K562 (cell line): ENCODE measurements around the gene SPRYD7. TPM values are rescaled to one million over a fixed set of nuclear protein-coding genes. Genes with fewer than 3 reads are reported as not detected.

Source experiments
- ATAC-seq: fragments of 200-7000 bp; cut with Tn5 transposase; 3 replicates; pipeline ENCODE4 v1.9.1; 2020; ENCODE audit warnings: moderate library complexity
- BruUV-seq: library from RNA; stranded (reverse); fragments of 400-500 nt; replicated peaks from 2 replicates; lab custom pipeline; 2021; lab: Mats Ljungman, UMichigan
- CTCF ChIA-PET: fragments of 300-600 bp; formaldehyde crosslinking; extraction: SDS; loops from one replicate; lab custom pipeline; 2021; ENCODE audit warnings: low intra/inter-chr PET ratio; lab: Yijun Ruan, JAX
- POLR2A ChIA-PET: fragments of 300-600, 350-650 bp; sonication (Branson Sonifier 250); formaldehyde crosslinking; extraction: SDS; loops from one replicate; lab custom pipeline; 2021; ENCODE audit warnings: antibody characterized with exemption, inconsistent platforms; lab: Yijun Ruan, JAX
- DNase-seq, 4 experiments: peaks; one replicate each; pipeline versions ENCODE4 v3.0.0 to v3.0.0-alpha.2; 2011 to 2018; ENCODE audit warnings: low spot score in 3 of 4, mixed read lengths in 3 of 4; ENCODE audit errors: extremely low read depth in 1 of 4
- FAIRE-seq: peaks from 2 replicates; lab custom pipeline; 2011; peaks lifted over from hg19 to GRCh38; lab: Jason Lieb, UNC
- H2AFZ ChIP-seq: 2 replicates; pipeline ENCODE4 v1.6.0; 2011; ENCODE audit warnings: low read depth, low read length, control low read depth, inconsistent platforms
- H3K27ac ChIP-seq: fragments of 200-600 bp; 3 replicates; pipeline ENCODE4 v1.8.0; 2011; ENCODE audit warnings: low read depth, mild to moderate bottlenecking, control low read depth, inconsistent platforms, low read length, moderate library complexity, mixed read lengths; ENCODE audit errors: extremely low read depth
- H3K27me3 ChIP-seq, 2 experiments: fragments of 300-600 bp in 1 of 2; 2 replicates in 1 of 2; 3 replicates in 1 of 2; pipeline versions ENCODE4 v1.6.0 to v1.8.0; 2011; ENCODE audit warnings: inconsistent platforms in 2 of 2, low read length in 2 of 2, mild to moderate bottlenecking in 1 of 2, mixed read lengths in 1 of 2, moderate library complexity in 1 of 2; ENCODE audit not compliant: control insufficient read depth in 2 of 2, insufficient read depth in 2 of 2
- H3K36me3 ChIP-seq: fragments of 300-600 bp; 3 replicates; pipeline ENCODE4 v1.8.0; 2011; ENCODE audit warnings: mild to moderate bottlenecking, low read length, inconsistent platforms; ENCODE audit not compliant: control insufficient read depth, insufficient read depth
- H3K4me1 ChIP-seq, 2 experiments: fragments of 200-600 bp in 1 of 2; replicated peaks in 1 of 2; 2 replicates in 1 of 2; 3 replicates in 1 of 2; pipeline versions ENCODE4 v1.5.1 to v1.8.0; 2011; ENCODE audit warnings: inconsistent platforms in 2 of 2, low read length in 2 of 2, mild to moderate bottlenecking in 1 of 2, mixed read lengths in 1 of 2, moderate library complexity in 1 of 2; ENCODE audit not compliant: control insufficient read depth in 2 of 2, insufficient read depth in 2 of 2
- H3K4me2 ChIP-seq: 2 replicates; pipeline ENCODE4 v1.6.1; 2011; ENCODE audit warnings: low read length, control low read depth, inconsistent platforms, mixed read lengths; ENCODE audit not compliant: insufficient read depth
- H3K4me3 ChIP-seq: fragments of 200-600 bp; sonication (generic), shearing (Covaris generic); 2 replicates; pipeline ENCODE4 v1.5.1; 2016; ENCODE audit warnings: control low read depth, inconsistent platforms
- H3K79me2 ChIP-seq: fragments of 200-600 bp; 3 replicates; pipeline ENCODE4 v1.8.0; 2011; ENCODE audit warnings: low read length, inconsistent platforms; ENCODE audit not compliant: control insufficient read depth, insufficient read depth
- H3K9ac ChIP-seq, 2 experiments: 2 replicates each; pipeline versions ENCODE4 v1.6.0 to v1.6.1; 2011; ENCODE audit warnings: low read depth in 2 of 2, low read length in 2 of 2, control low read depth in 1 of 2, inconsistent platforms in 1 of 2, mild to moderate bottlenecking in 1 of 2, mixed read lengths in 1 of 2; ENCODE audit not compliant: insufficient read depth in 1 of 2
- H3K9me1 ChIP-seq: one replicate; pipeline ENCODE4 v1.6.0; 2011; ENCODE audit warnings: inconsistent platforms, mild to moderate bottlenecking, low read length, moderate library complexity; ENCODE audit not compliant: control insufficient read depth, insufficient read depth
- H3K9me3 ChIP-seq: replicated peaks from 2 replicates; pipeline ENCODE4 v1.5.1; 2011; ENCODE audit warnings: low read depth, low read length, inconsistent platforms; ENCODE audit not compliant: control insufficient read depth, insufficient read depth
- H4K20me1 ChIP-seq: replicated peaks from 2 replicates; pipeline ENCODE4 v1.6.1; 2011; ENCODE audit warnings: low read length, inconsistent platforms, mixed read lengths; ENCODE audit not compliant: control insufficient read depth, insufficient read depth
- CREM ChIP-seq: IDR thresholded peaks from 2 replicates; pipeline ENCODE4 v1.6.1; 2014; ENCODE audit warnings: antibody characterized with exemption, low read depth
- ETV1 ChIP-seq: fragments of 450-650 bp; conservative IDR thresholded peaks from 2 replicates; pipeline ENCODE4 v1.6.1; 2016; ENCODE audit warnings: missing genetic modification characterization, control low read depth, low read depth, missing compliant biosample characterization
- HMG20B ChIP-seq: fragments of 250-450 bp; sonication (Bioruptor Pico); IDR thresholded peaks from 2 replicates; pipeline ENCODE4 v1.5.0; 2021; ENCODE audit warnings: mild to moderate bottlenecking
- KLF10 ChIP-seq: fragments of 250-450 bp; sonication (Bioruptor Pico); IDR thresholded peaks from 2 replicates; pipeline ENCODE4 v1.6.1; 2021; ENCODE audit warnings: matching md5 sums
- YY1 ChIP-seq, 3 experiments: IDR thresholded peaks; 2 replicates each; pipeline ENCODE4 v1.6.1; 2011; ENCODE audit warnings: low read length in 2 of 3, mild to moderate bottlenecking in 2 of 3, moderate library complexity in 2 of 3, borderline replicate concordance in 1 of 3, control low read depth in 1 of 3, low read depth in 1 of 3; ENCODE audit not compliant: insufficient read depth in 3 of 3, insufficient replicate concordance in 2 of 3, control insufficient read depth in 1 of 3, insufficient read length in 1 of 3; ENCODE audit errors: extremely low read depth in 1 of 3
- ZNF263 ChIP-seq: sonication (generic); formaldehyde crosslinking; IDR thresholded peaks from 2 replicates; pipeline ENCODE4 v1.8.0; 2022; ENCODE audit warnings: mild to moderate bottlenecking, missing genetic modification reagents, borderline replicate concordance
- WGBS: fragments of 100-300 bp; shearing (Covaris generic); methylation state at CpG from one replicate; pipeline ENCODE4 v1.1.6; 2016; ENCODE audit warnings: low coverage, mixed read lengths; ENCODE audit not compliant: insufficient coverage; ENCODE audit errors: missing lambda C conversion rate; 5-methylcytosine and 5-hydroxymethylcytosine counted together
- in situ Hi-C: fragments of 300-500 bp; cut with MboI; formaldehyde crosslinking; loops from 4 replicates; pipeline ENCODE4 v1.15.0; 2018; ENCODE audit warnings: inconsistent platforms, mixed read lengths
- intact Hi-C: fragments of 100-400 bp; cut with micrococcal nuclease; formaldehyde crosslinking; loops from 2 replicates; pipeline ENCODE4 v1.14.2; 2022
- polyA plus RNA-seq, 8 experiments: library from polyadenylated mRNA; depleted of rRNA in 4 of 8; stranded (reverse) in 5 of 8; unstranded in 3 of 8; fragments of >200 nt; fragmentation: Nextera tagmentation in 2 of 8; fragmentation: Illumina TruSeq in 1 of 8; extraction: Ambion mirVana in 2 of 8; extraction: Trizol in 1 of 8; gene quantifications; 2 replicates each; pipeline versions ENCODE4 v1.2.1 to v1.2.3, GENCODE V29; 2011 to 2014; ENCODE audit warnings: inconsistent platforms in 1 of 8, missing spikeins in 1 of 8
- total RNA-seq, 7 experiments: library from RNA; depleted of rRNA in 6 of 7; stranded (reverse); fragments of >200 nt in 6 of 7; fragmentation: Illumina TruSeq in 2 of 7; extraction: Trizol in 2 of 7; gene quantifications; 2 replicates each; pipeline versions ENCODE4 v1.2.1 to v1.2.3, GENCODE V29; 2011 to 2021; ENCODE audit warnings: low replicate concordance in 1 of 7
- TF ChIP-seq, protein P1 (sequence below), 2 experiments: IDR thresholded peaks in 1 of 2; conservative IDR thresholded peaks in 1 of 2; 2 replicates each; pipeline ENCODE4 v1.6.1; 2016; ENCODE audit warnings: low read depth in 2 of 2, mild to moderate bottlenecking in 1 of 2, missing compliant biosample characterization in 1 of 2, missing genetic modification characterization in 1 of 2, moderate library complexity in 1 of 2
- TF ChIP-seq, protein P2 (sequence below): sonication (generic); formaldehyde crosslinking; IDR thresholded peaks from 2 replicates; pipeline ENCODE4 v1.8.0; 2022; ENCODE audit warnings: mild to moderate bottlenecking, missing genetic modification reagents, borderline replicate concordance

SPRYD7 gene
- total and polyA plus RNA-seq, 9 of the 15 experiments (the other 6 are each of a cell fraction or from before 2014, with no cell fraction given): 4.3 to 11.0 (median 7.9) TPM

DNA sequence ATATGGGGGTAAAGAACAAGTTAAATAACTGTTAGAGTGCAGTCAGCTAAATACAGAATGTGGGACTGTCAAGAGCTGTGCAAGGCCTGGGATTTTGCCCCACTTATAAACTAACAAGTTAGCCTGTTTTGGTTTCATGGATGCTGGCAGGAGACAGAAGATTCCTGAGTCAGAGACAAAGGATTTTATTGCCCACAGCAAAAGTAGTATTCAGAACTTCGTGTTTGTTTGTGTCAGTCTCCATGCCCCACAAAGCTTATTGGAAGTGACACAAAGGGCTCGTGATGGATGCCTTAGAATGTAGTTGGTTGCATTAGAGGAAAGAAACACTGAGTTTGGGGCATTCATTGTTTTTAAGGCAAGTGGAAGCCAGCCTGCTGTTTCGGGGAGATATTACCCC, 22.2 kb upstream of the SPRYD7 start:
- in situ Hi-C loops: no loop called here
- FAIRE-seq: no peak
- whole genome bisulfite sequencing: 11% methylated on average over 3 of the region's 3 CpGs
- H3K9me1 ChIP-seq: no peaks in the 10 kb centered on the region
- intact Hi-C loops: no loop called here
- ChIA-PET POLR2A (no interaction called here), CTCF (no interaction called here)
- H3K9ac ChIP-seq: no peak overlapping the region
- H3K4me3 ChIP-seq: no peak overlapping the region
- no peaks in the 10 kb centered on the region for H3K79me2 ChIP-seq
- no peak for TF ChIP-seq KLF10 (CRISPR knock-in tag)
- H3K27me3 ChIP-seq: no peaks in the 10 kb centered on the region
- no TSS peak for BruUV-seq
- no peaks in the 10 kb centered on the region; a peak in 1 of 5 replicates for H3K4me1 ChIP-seq
- no peak for ATAC-seq
- no peak overlapping the region for H2AFZ ChIP-seq
- no peak overlapping the region for H3K27ac ChIP-seq
- H3K36me3 ChIP-seq: no peaks in the 10 kb centered on the region
- DNase-seq: no peak
- H4K20me1 ChIP-seq: no peaks in the 10 kb centered on the region
- H3K9me3 ChIP-seq: no peaks in the 10 kb centered on the region
- H3K4me2 ChIP-seq: no peak overlapping the region

DNA sequence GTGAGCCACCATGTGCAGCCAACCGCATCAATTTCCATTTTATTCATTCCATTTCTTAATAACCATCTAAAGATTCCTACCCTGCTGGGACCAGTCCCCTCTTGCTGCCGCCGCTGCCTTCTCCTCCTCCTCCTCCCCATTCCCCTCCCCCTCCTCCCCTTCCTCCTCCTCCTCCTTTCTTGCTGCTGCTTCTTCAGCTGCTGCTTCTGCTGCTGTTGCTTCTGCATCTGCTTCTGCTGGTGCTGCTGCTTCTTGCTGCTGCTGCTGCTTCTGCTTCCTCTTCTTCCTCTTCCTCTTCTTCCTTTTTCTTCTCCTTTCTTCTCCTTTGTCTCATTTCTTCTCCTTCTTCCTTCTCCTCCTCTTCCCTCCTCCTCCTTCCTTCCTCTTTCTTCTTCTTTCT, 20.0 kb upstream of the SPRYD7 start:
- Histone ChIP-seq H2AFZ (no peak overlapping the region), H3K9me3 (no peaks in the 10 kb centered on the region), H3K4me3 (no peak overlapping the region), H4K20me1 (no peaks in the 10 kb centered on the region), H3K36me3 (no peaks in the 10 kb centered on the region), H3K4me2 (no peak overlapping the region), H3K27me3 (no peaks in the 10 kb centered on the region), H3K4me1 (no peaks in the 10 kb centered on the region; a peak in 1 of 5 replicates), H3K79me2 (no peaks in the 10 kb centered on the region), H3K9me1 (no peaks in the 10 kb centered on the region), H3K27ac (no peak overlapping the region), H3K9ac (no peak overlapping the region)
- 0% methylated on average over 1 of the region's 3 CpGs for WGBS
- in situ Hi-C loops (no loop called here), intact Hi-C loops (no loop called here)
- ChIA-PET POLR2A (no interaction called here), CTCF (no interaction called here)
- DNase-seq (no peak), FAIRE-seq (no peak), ATAC-seq (no peak)
- BruUV-seq: no TSS peak
- TF ChIP-seq ETV1 (tag): no peak
- TF ChIP-seq, protein P1, sequence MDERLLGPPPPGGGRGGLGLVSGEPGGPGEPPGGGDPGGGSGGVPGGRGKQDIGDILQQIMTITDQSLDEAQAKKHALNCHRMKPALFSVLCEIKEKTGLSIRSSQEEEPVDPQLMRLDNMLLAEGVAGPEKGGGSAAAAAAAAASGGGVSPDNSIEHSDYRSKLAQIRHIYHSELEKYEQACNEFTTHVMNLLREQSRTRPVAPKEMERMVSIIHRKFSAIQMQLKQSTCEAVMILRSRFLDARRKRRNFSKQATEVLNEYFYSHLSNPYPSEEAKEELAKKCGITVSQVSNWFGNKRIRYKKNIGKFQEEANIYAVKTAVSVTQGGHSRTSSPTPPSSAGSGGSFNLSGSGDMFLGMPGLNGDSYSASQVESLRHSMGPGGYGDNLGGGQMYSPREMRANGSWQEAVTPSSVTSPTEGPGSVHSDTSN (CRISPR knock-in tag; IDR thresholded peaks at IDR 0.05; ENCODE audit: low read depth): no peak
- TF ChIP-seq, protein P1 (tag; conservative IDR thresholded peaks at IDR 0.05; ENCODE audit: low read depth): no peak
- 0 out of 2 replicates have a peak, but pooled peaks have one; percentile 49 for TF ChIP-seq ZNF263 (CRISPR knock-in tag)
- TF ChIP-seq YY1 (IDR thresholded peaks at IDR 0.05; ENCODE audit: borderline replicate concordance in 1 of 3, control insufficient read depth in 1 of 3, extremely low read depth in 1 of 3, insufficient read depth in 3 of 3, insufficient read length in 1 of 3, insufficient replicate concordance in 2 of 3, low read depth in 1 of 3, low read length in 2 of 3): no peak
- no peak for TF ChIP-seq HMG20B (CRISPR knock-in tag)
- TF ChIP-seq CREM: no peak
- TF ChIP-seq, protein P2, sequence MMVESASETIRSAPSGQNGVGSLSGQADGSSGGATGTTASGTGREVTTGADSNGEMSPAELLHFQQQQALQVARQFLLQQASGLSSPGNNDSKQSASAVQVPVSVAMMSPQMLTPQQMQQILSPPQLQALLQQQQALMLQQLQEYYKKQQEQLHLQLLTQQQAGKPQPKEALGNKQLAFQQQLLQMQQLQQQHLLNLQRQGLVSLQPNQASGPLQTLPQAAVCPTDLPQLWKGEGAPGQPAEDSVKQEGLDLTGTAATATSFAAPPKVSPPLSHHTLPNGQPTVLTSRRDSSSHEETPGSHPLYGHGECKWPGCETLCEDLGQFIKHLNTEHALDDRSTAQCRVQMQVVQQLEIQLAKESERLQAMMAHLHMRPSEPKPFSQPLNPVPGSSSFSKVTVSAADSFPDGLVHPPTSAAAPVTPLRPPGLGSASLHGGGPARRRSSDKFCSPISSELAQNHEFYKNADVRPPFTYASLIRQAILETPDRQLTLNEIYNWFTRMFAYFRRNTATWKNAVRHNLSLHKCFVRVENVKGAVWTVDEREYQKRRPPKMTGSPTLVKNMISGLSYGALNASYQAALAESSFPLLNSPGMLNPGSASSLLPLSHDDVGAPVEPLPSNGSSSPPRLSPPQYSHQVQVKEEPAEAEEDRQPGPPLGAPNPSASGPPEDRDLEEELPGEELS (CRISPR knock-in tag): no peak
